GM19452 (cell line): ENCODE measurements around the gene TH.

ENCODE experiments used
- ATAC-seq: cut with Tn5 transposase; IDR thresholded peaks from one replicate; pipeline ENCODE4 v1.9.1; 2021; ENCODE audit not compliant: unreplicated experiment

TH gene

DNA sequence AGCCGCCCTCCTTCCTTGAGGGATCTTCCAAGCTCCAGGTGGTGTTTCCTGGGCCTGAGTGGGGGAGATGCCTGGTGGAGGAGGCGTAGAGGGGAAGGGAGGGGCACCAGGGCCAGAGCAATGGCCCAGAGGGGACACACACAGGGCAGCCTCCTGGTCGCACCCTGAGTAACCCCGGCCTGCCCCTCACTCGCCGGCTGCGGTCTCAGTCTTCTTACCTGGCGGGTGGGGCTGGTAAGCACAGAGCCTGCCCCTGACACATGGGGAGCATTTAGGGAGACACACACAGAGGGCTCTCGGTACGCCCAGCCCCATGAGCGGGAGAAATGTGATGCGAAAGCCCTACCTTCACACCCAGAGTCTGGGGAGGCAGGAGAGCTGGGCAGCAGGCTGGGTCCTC, 56.3 kb downstream of the TH start:
- ATAC-seq, result no peak

DNA sequence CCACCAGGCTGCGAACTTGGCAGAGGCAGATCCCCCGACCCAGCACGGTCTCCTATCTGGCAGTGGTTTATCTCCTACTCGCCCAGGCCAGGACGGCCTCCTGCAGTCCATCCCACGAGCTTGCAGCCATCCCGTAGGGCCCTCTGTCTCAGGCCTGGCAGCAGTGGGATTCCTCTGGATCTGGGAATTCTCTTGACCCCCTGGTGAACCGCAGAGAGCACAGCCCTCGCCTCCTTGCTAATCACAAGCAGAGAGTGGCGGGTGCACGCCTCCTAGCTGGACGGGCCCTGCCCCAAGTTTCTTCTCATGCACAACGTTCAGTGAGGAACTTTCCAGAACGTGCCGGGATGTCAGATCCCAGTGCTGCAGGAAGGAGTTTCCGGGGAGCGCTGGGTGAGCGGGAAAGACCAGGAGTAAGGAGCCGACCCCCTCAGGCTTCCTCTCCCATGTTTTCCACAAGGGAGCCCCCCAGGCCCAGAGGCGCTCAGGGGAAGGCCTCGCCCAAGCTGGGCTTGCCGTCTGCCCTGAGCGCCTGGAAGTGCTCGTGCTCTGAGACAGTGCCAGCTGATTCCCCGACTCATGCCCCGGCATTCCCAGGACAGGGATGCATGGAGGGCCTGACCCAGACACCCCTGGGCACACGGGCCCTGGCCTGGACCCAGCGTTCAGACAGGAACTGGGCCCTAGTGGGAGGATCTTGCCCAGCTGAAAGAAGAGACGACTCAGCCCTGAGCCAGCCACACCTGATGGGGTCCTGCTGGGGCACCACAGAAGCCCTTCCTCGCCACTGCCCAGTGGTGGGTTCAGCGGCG, 57.0 kb downstream of the TH start:
- ATAC-seq, result no peak
